Neural progenitor cell (in vitro differentiated cells): ENCODE measurements around the gene YAP1. TPM values are rescaled to one million over a fixed set of nuclear protein-coding genes. Genes with fewer than 3 reads are reported as not detected.

ENCODE experiments used
- DNase-seq: peaks from one replicate; pipeline ENCODE4 v3.0.0-alpha.2; 2016; ENCODE audit warnings: low spot score
- H2AFZ ChIP-seq: fragments of 200-600 bp; sonication (generic); replicated peaks from 2 replicates; pipeline ENCODE4 v1.6.1; 2016; ENCODE audit warnings: antibody characterized with exemption
- H3F3A ChIP-seq: fragments of 200-600 bp; sonication (generic); 2 replicates; pipeline ENCODE4 v1.6.1; 2016; ENCODE audit warnings: antibody characterized with exemption, low read depth
- H3K27ac ChIP-seq: fragments of 200-600 bp; sonication (generic); 2 replicates; pipeline ENCODE4 v1.5.1; 2016; ENCODE audit warnings: mild to moderate bottlenecking
- H3K27me3 ChIP-seq: fragments of 200-600 bp; sonication (generic); 2 replicates; pipeline ENCODE4 v1.6.1; 2016; ENCODE audit warnings: mild to moderate bottlenecking, moderate library complexity
- H3K36me3 ChIP-seq: fragments of 200-600 bp; sonication (generic); 2 replicates; pipeline ENCODE4 v1.5.1; 2016
- H3K4me1 ChIP-seq: fragments of 200-600 bp; sonication (generic); 2 replicates; pipeline ENCODE4 v1.6.1; 2016; ENCODE audit warnings: mixed run types
- H3K4me2 ChIP-seq: fragments of 200-600 bp; sonication (generic); 2 replicates; pipeline ENCODE4 v1.6.1; 2016
- H3K4me3 ChIP-seq: fragments of 200-600 bp; sonication (generic); 2 replicates; pipeline ENCODE4 v1.5.1; 2016
- H3K79me2 ChIP-seq: fragments of 200-600 bp; sonication (generic); 2 replicates; pipeline ENCODE4 v1.6.1; 2016; ENCODE audit warnings: low read depth
- H3K9ac ChIP-seq: fragments of 200-600 bp; sonication (generic); 2 replicates; pipeline ENCODE4 v1.6.1; 2016
- H3K9me3 ChIP-seq: fragments of 200-600 bp; sonication (generic); 2 replicates; pipeline ENCODE4 v1.5.1; 2016; ENCODE audit warnings: low read depth
- H4K20me1 ChIP-seq: fragments of 200-600 bp; sonication (generic); 2 replicates; pipeline ENCODE4 v1.6.1; 2016; ENCODE audit warnings: low read depth
- H3K27ac Mint-ChIP-seq: 3 replicates; pipeline ENCODE4 v1.8.0; 2021; ENCODE audit warnings: mixed read lengths
- H3K27me3 Mint-ChIP-seq: 2 replicates; pipeline ENCODE4 v1.8.0; 2022; ENCODE audit warnings: low read depth, mild to moderate bottlenecking, inconsistent platforms, moderate library complexity, mixed read lengths; ENCODE audit not compliant: insufficient read depth
- H3K36me3 Mint-ChIP-seq: 3 replicates; pipeline ENCODE4 v1.8.0; 2021; ENCODE audit warnings: mixed read lengths
- H3K4me1 Mint-ChIP-seq: 3 replicates; pipeline ENCODE4 v1.8.0; 2021; ENCODE audit warnings: mixed read lengths
- H3K4me3 Mint-ChIP-seq: 3 replicates; pipeline ENCODE4 v1.8.0; 2021; ENCODE audit warnings: mild to moderate bottlenecking, moderate library complexity, mixed read lengths
- H3K9me3 Mint-ChIP-seq: 3 replicates; pipeline ENCODE4 v1.8.0; 2020; ENCODE audit warnings: mixed read lengths
- CTCF ChIP-seq: fragments of 200-600 bp; sonication (generic); IDR thresholded peaks from 2 replicates; pipeline ENCODE4 v1.5.1; 2017; ENCODE audit warnings: antibody characterized with exemption, mild to moderate bottlenecking
- EZH2 ChIP-seq: fragments of 200-600 bp; sonication (generic); IDR thresholded peaks from 2 replicates; pipeline ENCODE4 v1.6.1; 2017; ENCODE audit warnings: antibody characterized with exemption, mild to moderate bottlenecking, moderate library complexity
- EZH2phosphoT487 ChIP-seq: fragments of 200-600 bp; sonication (generic); IDR thresholded peaks from 2 replicates; pipeline ENCODE4 v1.6.1; 2017; ENCODE audit warnings: antibody characterized with exemption
- total RNA-seq: library from RNA; depleted of rRNA; stranded (reverse); fragments of >200 nt; gene quantifications from 2 replicates; pipeline ENCODE4 v1.2.3, GENCODE V29; 2015; ENCODE audit warnings: low replicate concordance

The YAP1 gene
- total RNA-seq, 1 donor from 2014 or later = 59.9 TPM

GRCh38 chr11:102268985-102269470 is 158.8 kb downstream of the YAP1 start:
- DNase-seq = no peak
- H3K4me3 Mint-ChIP-seq = no peak overlapping the region

GRCh38 chr11:102269927-102270326 is 159.7 kb downstream of the YAP1 start:
- Mint-ChIP-seq H3K9me3 (peaks cover 12% of the 10 kb centered on the region), H3K27ac (no peak overlapping the region), H3K27me3 (peaks cover 6% of the 10 kb centered on the region), H3K4me1 (peaks cover 8% of the 10 kb centered on the region), H3K36me3 (no peaks in the 10 kb centered on the region), H3K4me3 (no peak overlapping the region)
- Histone ChIP-seq H3F3A (peaks cover 19% of the 10 kb centered on the region), H3K9me3 (no peaks in the 10 kb centered on the region), H3K79me2 (no peaks in the 10 kb centered on the region), H3K4me3 (no peak overlapping the region), H3K4me1 (peaks cover 9% of the 10 kb centered on the region), H3K27me3 (peaks cover 39% of the 10 kb centered on the region), H4K20me1 (no peaks in the 10 kb centered on the region), H3K4me2 (no peak overlapping the region), H3K27ac (no peak overlapping the region), H3K9ac (no peak overlapping the region), H3K36me3 (no peaks in the 10 kb centered on the region), H2AFZ (no peak overlapping the region)
- no peak for DNase-seq
- TF ChIP-seq EZH2phosphoT487 (no peak), EZH2 (no peak), CTCF (no peak)

More at GRCh38 chr11:102268985-102269470, 158.8 kb downstream of the YAP1 start:
- Histone ChIP-seq H3K4me3 (peak overlapping the region; percentile 45), H3K4me2 (peak overlapping the region; percentile 74), H3K27me3 (peaks cover 39% of the 10 kb centered on the region), H3K9me3 (no peaks in the 10 kb centered on the region), H3F3A (peaks cover 10% of the 10 kb centered on the region), H3K36me3 (no peaks in the 10 kb centered on the region), H3K4me1 (peaks cover 9% of the 10 kb centered on the region), H2AFZ (no peak overlapping the region), H3K79me2 (no peaks in the 10 kb centered on the region), H3K27ac (no peak overlapping the region), H4K20me1 (no peaks in the 10 kb centered on the region), H3K9ac (no peak overlapping the region)
- H3K27ac Mint-ChIP-seq = no peak overlapping the region
- H3K9me3 Mint-ChIP-seq = peaks cover 6% of the 10 kb centered on the region
- H3K4me1 Mint-ChIP-seq = peaks cover 8% of the 10 kb centered on the region
- TF ChIP-seq CTCF (no peak), EZH2phosphoT487 (no peak), EZH2 (no peak)
- H3K27me3 Mint-ChIP-seq = peaks cover 2% of the 10 kb centered on the region
- no peaks in the 10 kb centered on the region for H3K36me3 Mint-ChIP-seq

GRCh38 chr11:102272047-102272824 is 162.0 kb downstream of the YAP1 start:
- Histone ChIP-seq H3K27ac (no peak overlapping the region), H3K9me3 (no peaks in the 10 kb centered on the region), H3F3A (peaks cover 19% of the 10 kb centered on the region), H3K4me3 (no peak overlapping the region), H3K27me3 (peaks cover 35% of the 10 kb centered on the region), H4K20me1 (no peaks in the 10 kb centered on the region), H3K9ac (no peak overlapping the region), H3K36me3 (no peaks in the 10 kb centered on the region), H2AFZ (no peak overlapping the region), H3K4me2 (no peak overlapping the region), H3K79me2 (no peaks in the 10 kb centered on the region), H3K4me1 (peaks cover 9% of the 10 kb centered on the region)
- peaks cover 12% of the 10 kb centered on the region for H3K9me3 Mint-ChIP-seq
- H3K27ac Mint-ChIP-seq = no peak overlapping the region
- H3K27me3 Mint-ChIP-seq = peaks cover 6% of the 10 kb centered on the region
- no peak overlapping the region for H3K4me3 Mint-ChIP-seq
- no peaks in the 10 kb centered on the region for H3K36me3 Mint-ChIP-seq
- no peak for DNase-seq
- H3K4me1 Mint-ChIP-seq = peaks cover 13% of the 10 kb centered on the region
- TF ChIP-seq EZH2 (no peak), EZH2phosphoT487 (no peak)

- Histone ChIP-seq H3K4me1 (peaks cover 9% of the 10 kb centered on the region), H3K27me3 (peaks cover 11% of the 10 kb centered on the region), H3K9me3 (no peaks in the 10 kb centered on the region), H3K27ac (no peak overlapping the region), H3K79me2 (no peaks in the 10 kb centered on the region), H3K4me2 (no peak overlapping the region), H3K36me3 (no peaks in the 10 kb centered on the region), H3K9ac (no peak overlapping the region), H3F3A (peaks cover 9% of the 10 kb centered on the region), H2AFZ (no peak overlapping the region), H3K4me3 (no peak overlapping the region), H4K20me1 (no peaks in the 10 kb centered on the region)
- Mint-ChIP-seq H3K27me3 (peaks cover 9% of the 10 kb centered on the region), H3K4me1 (peaks cover 12% of the 10 kb centered on the region), H3K27ac (no peak overlapping the region), H3K4me3 (no peak overlapping the region), H3K9me3 (peaks cover 10% of the 10 kb centered on the region), H3K36me3 (no peaks in the 10 kb centered on the region)
- peak; percentile 60 for DNase-seq
- no peak for TF ChIP-seq EZH2
- TF ChIP-seq CTCF = no peak
- no peak for TF ChIP-seq EZH2phosphoT487
Measured at GRCh38 chr11:102274628-102275027, 164.4 kb downstream of the YAP1 start.
